CD4-positive, alpha-beta T cell treated with Interleukin-15 for 1 hour (primary cell): Measurements from ENCODE around the gene CIAO3.
A peak's percentile ranks its signal among the peaks of the same experiment; 100 is the strongest.
"Not testable (repeated sequence)": the region's sequence is repeated elsewhere in the genome, so short reads cannot be mapped to it uniquely, and the experiment has no call there.

ENCODE experiments used
- DNase-seq: peaks from one replicate; pipeline ENCODE4 v3.0.0-alpha.2; 2020

CIAO3 gene

GRCh38 chr16:708019-708418, 32.8 kb downstream of the CIAO3 start:
- DNase-seq = no peak

GRCh38 chr16:707062-707538, 33.7 kb downstream of the CIAO3 start:
- no peak for DNase-seq

GRCh38 chr16:706189-707061, 34.4 kb downstream of the CIAO3 start:
- no peak for DNase-seq

GRCh38 chr16:705431-706188, 35.2 kb downstream of the CIAO3 start, which contains the start of gene FBXL16:
FBXL16 (minus strand) TSS chr16:705801; CDS start chr16:697405, 8,396 bp downstream.
- no peak for DNase-seq

GRCh38 chr16:704552-705380, 36.0 kb downstream of the CIAO3 start:
- no peak for DNase-seq

GRCh38 chr16:704047-704446, 36.8 kb downstream of the CIAO3 start:
- no peak for DNase-seq

DNA sequence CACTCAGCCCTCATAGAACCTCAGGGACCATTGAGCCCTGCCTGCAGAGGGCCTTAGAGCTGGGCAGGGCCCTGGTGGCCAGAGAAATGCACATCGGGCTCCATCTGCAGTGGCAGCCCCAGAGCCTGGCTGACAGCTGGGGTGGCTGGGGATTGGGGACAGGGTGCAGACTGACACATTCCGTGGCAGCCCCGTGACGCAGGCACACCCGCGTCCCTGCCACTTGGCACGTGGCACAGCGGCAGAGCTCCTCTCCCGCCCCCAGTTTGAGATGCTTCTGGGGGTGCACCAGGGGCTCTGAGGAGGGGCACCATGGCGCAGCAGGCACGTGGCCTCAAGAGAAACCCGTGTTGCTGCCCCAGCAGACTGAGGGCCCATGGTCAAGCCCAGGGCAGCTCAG, 37.4 kb downstream of the CIAO3 start:
- DNase-seq = no peak

- no peak for DNase-seq
Observed at GRCh38 chr16:702341-702740, 38.5 kb downstream of the CIAO3 start.

- DNase-seq = no peak
Observed at GRCh38 chr16:700684-701584, 39.9 kb downstream of the CIAO3 start.

- DNase-seq = no peak
Observed at GRCh38 chr16:698911-699671, 41.7 kb downstream of the CIAO3 start.

- DNase-seq = peak; percentile 55
Observed at GRCh38 chr16:695355-696089, 45.3 kb downstream of the CIAO3 start.

DNA sequence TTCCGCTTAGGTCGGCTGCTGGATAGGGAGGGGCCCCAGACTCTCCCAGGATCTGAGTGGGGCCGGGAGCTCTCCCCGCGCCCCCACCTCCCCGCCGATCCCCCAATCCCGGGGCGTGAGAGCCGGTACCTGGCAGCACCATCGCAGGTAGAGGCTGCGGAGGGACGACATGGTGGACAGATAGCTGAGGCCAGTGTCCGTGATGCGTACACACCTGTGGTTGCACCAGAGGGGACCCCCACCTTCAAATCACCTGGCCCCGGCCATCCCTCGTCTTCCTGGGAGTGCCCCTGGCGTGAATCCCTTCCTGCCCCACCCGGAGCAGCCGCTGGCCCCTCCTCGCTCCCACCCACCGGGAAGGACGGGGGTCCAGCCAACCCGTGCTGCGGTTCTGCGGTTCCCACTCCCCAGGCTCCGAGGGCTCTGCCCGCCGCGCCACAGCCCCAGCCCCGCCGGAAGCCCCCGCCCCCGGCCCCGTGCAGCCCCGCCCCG, 45.9 kb downstream of the CIAO3 start:
- DNase-seq = no peak

DNA sequence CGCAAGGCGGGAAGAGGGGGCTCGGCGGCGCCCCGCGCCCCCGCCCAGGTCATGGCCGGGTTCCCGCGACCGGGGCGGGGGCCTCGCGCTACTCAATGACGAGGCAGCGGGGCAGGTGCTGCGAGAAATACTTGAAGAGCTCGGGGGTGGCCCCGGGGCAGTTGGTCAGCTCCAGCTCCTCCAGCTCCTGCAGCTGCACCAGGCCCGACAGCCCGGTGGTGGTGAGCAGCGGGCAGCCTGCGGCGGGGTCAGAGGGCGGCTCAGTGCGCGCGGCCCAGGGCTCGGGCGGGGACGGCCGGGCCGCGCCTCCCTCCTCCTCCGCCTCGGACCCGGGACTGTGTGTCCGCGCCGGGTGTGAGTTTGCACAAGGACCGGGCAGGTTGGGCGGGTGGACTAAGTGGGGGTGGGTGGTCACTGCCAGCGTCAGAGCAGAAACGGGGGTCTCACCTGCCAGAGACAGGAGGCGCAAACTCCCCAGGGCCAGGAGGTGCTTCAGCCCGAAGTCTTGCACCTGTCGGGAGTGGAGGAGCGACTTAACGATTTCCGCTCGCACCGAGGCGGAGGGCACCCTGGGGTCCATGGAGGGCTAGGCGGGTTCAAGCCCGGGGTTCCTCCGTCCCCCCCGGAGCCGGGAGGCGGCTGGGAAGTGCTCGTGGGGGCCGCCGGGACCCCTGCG, 46.5 kb downstream of the CIAO3 start:
- no peak for DNase-seq

DNA sequence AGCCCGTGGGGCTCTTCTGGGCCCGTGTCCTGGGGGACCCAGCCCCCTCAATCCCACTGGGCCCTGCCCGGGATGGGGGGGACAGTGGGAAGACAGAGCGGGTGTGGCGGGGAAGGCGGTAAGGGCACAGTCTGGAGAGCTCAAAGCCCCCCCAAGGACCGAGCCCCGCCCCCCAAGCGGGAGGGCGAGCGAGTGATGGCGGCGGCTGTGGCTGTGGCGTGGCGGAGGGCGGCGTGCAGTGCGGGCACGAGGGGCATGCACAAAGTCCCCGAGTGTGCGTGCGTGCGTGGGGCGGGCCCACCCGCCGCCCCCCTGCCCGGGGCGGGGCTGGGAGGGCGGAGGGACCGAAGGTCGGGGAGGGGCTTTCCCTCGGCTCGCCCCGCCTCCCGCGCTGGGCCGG, 47.0 kb downstream of the CIAO3 start:
- peak; percentile 50 for DNase-seq

GRCh38 chr16:693364-693763, 47.4 kb downstream of the CIAO3 start:
- DNase-seq = no peak

DNA sequence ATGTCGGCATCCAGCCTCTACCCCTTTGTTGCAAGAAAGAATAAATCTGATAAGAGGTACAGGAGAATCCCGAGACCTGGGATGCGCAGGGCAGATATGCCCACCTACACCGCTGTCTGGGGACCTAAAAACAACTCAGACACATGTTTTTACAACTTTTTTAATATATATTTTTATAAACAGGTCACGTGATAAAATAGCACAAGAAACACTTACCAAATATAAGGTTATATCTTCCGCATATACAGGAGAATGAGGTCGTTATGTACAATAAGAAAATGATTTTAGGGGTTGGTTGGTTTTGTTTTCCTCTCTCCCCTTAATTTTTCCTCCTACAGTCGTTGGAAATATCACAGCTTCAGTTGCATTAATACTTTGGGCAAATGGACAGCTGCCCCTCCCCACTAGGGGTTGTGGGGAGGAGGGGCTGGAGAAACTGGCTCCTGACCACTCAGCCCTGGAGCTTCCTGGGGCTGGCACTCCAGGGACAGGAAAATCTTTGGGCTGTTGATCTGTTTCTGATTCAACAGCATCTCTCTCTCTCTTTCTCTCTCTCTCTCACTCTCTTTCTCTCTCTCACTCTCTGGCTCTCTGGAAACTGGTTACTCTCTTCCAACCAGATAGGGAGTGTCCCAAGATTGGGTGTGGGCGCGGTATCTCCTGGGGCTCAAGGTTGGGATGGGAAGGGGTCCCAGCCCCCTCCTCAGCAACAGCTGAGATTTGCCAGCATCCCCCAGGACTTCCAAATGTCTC, 48.3 kb downstream of the CIAO3 start:
- DNase-seq = no peak

GRCh38 chr16:691242-691641, 49.6 kb downstream of the CIAO3 start:
- not testable (repeated sequence) for DNase-seq

GRCh38 chr16:689175-689897, 51.5 kb downstream of the CIAO3 start:
- no peak for DNase-seq
